ENCODE measurements around the gene FAM227B.

- TF ChIP-seq CTCF (IDR thresholded peaks at IDR 0.05; ENCODE audit: low read length) (no peak), EZH2 (IDR thresholded peaks at IDR 0.05; ENCODE audit: borderline replicate concordance, low read length) (no peak)
These were observed 333.1 kb downstream of the FAM227B start for GRCh38 chr15:49287481-49287880.

Measured in OCI-LY1 (cell line).